Measurements from ENCODE around the gene PMFBP1. TPM values are rescaled to one million over a fixed set of nuclear protein-coding genes. Genes with fewer than 3 reads are reported as not detected.

Gene PMFBP1
- total and polyA plus RNA-seq, 12 donors = 0.15 to 2.4 (median 0.55) TPM

DNA sequence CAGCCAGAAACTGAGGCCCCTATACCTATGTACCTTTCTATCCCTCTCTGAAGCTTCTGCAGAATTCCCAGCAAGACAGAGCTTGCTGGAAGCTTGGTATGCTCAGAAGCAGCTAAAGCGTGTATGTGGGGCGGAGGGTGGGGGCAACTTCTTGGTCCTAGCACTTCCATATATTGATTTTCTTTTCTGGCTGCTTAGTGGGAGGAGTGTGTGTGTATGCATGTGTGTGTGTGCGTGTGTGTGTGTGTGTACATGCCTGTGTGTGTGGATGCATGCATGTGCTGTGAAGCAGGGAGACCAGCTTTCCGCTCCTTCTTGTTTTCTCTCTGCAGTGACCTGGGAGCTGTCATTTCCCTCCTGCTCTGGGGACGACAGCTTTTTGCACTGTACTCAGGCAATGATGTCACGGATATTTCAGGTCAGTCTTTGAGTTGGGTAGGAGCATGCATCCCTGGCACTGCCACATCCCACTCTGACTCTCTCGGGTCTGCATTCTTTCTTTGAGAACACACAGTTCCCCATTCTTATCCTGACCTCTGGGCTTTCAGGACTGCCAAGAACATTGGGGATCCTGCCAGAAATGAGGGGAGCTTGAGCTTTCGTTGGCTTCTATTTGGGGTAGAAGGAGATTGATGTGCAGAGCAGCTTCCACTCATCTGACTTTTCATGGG, 98.3 kb downstream of the PMFBP1 start:
- H3K4me1 ChIP-seq (replicated peaks in 1 of 2) = peaks cover 0 to 5% of the 10 kb centered on the region in 2 donors
- no peaks in the 10 kb centered on the region for H3K9me3 ChIP-seq (replicated peaks in 1 of 3)
- no peaks in the 10 kb centered on the region for H3K36me3 ChIP-seq (replicated peaks in 1 of 2)
- TF ChIP-seq POLR2A (IDR thresholded peaks at IDR 0.05) (no peak), CTCF (IDR thresholded peaks at IDR 0.05) (no peak)
- peak overlapping the region in 3 of 5 donors; percentile 17 to 61 (median 31) for H3K27ac ChIP-seq
- H3K4me3 ChIP-seq = no peak overlapping the region
- intact Hi-C loops (cut with DNase I) = no loop called here
- DNase-seq = peak in 5 of 7 donors; percentile 22 to 57 (median 28)
- 72 to 79% (median 77%) methylated on average over 8 of the region's 8 CpGs for WGBS, 4 donors
- no peaks in the 10 kb centered on the region for H3K27me3 ChIP-seq

- peak in 6 of 7 donors; percentile 12 to 58 (median 44) for DNase-seq
- Histone ChIP-seq H3K9me3 (replicated peaks in 1 of 3) (no peaks in the 10 kb centered on the region), H3K4me3 (no peak overlapping the region), H3K4me1 (replicated peaks in 1 of 2) (peaks cover 0 to 5% of the 10 kb centered on the region in 2 donors), H3K36me3 (replicated peaks in 1 of 2) (no peaks in the 10 kb centered on the region), H3K27me3 (no peaks in the 10 kb centered on the region), H3K27ac (peak overlapping the region in 3 of 5 donors; percentile 17 to 61 (median 31))
- TF ChIP-seq POLR2A (IDR thresholded peaks at IDR 0.05) (peak in 1 of 2 donors; percentile 6), CTCF (IDR thresholded peaks at IDR 0.05) (no peak)
- intact Hi-C loops (cut with DNase I) = no loop called here
- 36 to 38% (median 37%) methylated on average over 12 of the region's 12 CpGs for WGBS, 4 donors
These were observed 99.2 kb downstream of the PMFBP1 start for GRCh38 chr16:72072514-72073342.

Other genes starting within 250 kb of the PMFBP1 start
- gene PKD1L3, start 171.8 kb downstream of the PMFBP1 start, total RNA-seq = 1 to 10 TPM in 1 of 9 donors, under 1 TPM in 8; 0.11 to 2.8 (median 0.29) TPM
- under 1 TPM in 2 of 3 donors, not detected in 1; 0.02 to 0.03 TPM for gene PKD1L3, start 171.8 kb downstream of the PMFBP1 start, polyA plus RNA-seq
- 10 to 100 TPM in 1 of 9 donors, 1 to 10 TPM in 8; 1.9 to 10.8 (median 8.7) TPM for gene DHODH, start 163.4 kb downstream of the PMFBP1 start, total RNA-seq
- 10 to 100 TPM in 1 of 3 donors, 1 to 10 TPM in 2; 3.9 to 11.3 (median 5.1) TPM for gene DHODH, start 163.4 kb downstream of the PMFBP1 start, polyA plus RNA-seq
- gene HP, start 117.7 kb downstream of the PMFBP1 start, total RNA-seq = 100 to 1,000 TPM in 1 of 9 donors, 10 to 100 TPM in 3, 1 to 10 TPM in 4, under 1 TPM in 1; 0.28 to 113 (median 5.8) TPM
- 10 to 100 TPM in 2 of 3 donors, 1 to 10 TPM in 1; 6.0 to 29.8 (median 18.3) TPM for gene HP, start 117.7 kb downstream of the PMFBP1 start, polyA plus RNA-seq
- gene HPR, start 108.9 kb downstream of the PMFBP1 start, total RNA-seq = 1 to 10 TPM in 2 of 9 donors, under 1 TPM in 2, not detected in 5; 0.23 to 1.4 (median 0.79) TPM
- gene HPR, start 108.9 kb downstream of the PMFBP1 start, polyA plus RNA-seq = 1 to 10 TPM in 1 of 3 donors, under 1 TPM in 1, not detected in 1; 0.88 to 1.2 TPM
- gene TXNL4B, start 78.5 kb downstream of the PMFBP1 start, total RNA-seq = 10 to 100 TPM in 4 of 9 donors, 1 to 10 TPM in 5; 3.8 to 18.3 (median 9.5) TPM
- gene TXNL4B, start 78.5 kb downstream of the PMFBP1 start, polyA plus RNA-seq = 10 to 100 TPM in 2 of 3 donors, 1 to 10 TPM in 1; 6.4 to 14.3 (median 10.5) TPM
- 10 to 100 TPM; 31.9 to 55.6 (median 39.4) TPM for gene DHX38, start 78.3 kb downstream of the PMFBP1 start, total RNA-seq
- 10 to 100 TPM; 45.1 to 93.1 (median 68.4) TPM for gene DHX38, start 78.3 kb downstream of the PMFBP1 start, polyA plus RNA-seq

Measured in adrenal gland (tissue), 12 donors.